Endometrium (tissue), 2 donors: Measurements from ENCODE around the gene SIAH3.
"Not testable (repeated sequence)": the region's sequence is repeated elsewhere in the genome, so short reads cannot be mapped to it uniquely, and the experiment has no call there.

Source experiments
- FAIRE-seq: peaks from 2 replicates; lab custom pipeline; 2012; peaks lifted over from hg19 to GRCh38; lab: Jason Lieb, UNC
- donor health status: control.
- donor health status: control.

The SIAH3 gene

GRCh38 chr13:45782327-45783045 is 69.1 kb downstream of the SIAH3 start:
- no peak for FAIRE-seq

GRCh38 chr13:45781553-45782326 is 69.8 kb downstream of the SIAH3 start:
- no peak for FAIRE-seq

- FAIRE-seq = no peak
These were observed 71.7 kb downstream of the SIAH3 start for GRCh38 chr13:45779901-45780300.

- no peak for FAIRE-seq
These were observed 72.7 kb downstream of the SIAH3 start for GRCh38 chr13:45778882-45779281.

GRCh38 chr13:45776748-45777147 is 74.8 kb downstream of the SIAH3 start:
- no peak for FAIRE-seq

DNA sequence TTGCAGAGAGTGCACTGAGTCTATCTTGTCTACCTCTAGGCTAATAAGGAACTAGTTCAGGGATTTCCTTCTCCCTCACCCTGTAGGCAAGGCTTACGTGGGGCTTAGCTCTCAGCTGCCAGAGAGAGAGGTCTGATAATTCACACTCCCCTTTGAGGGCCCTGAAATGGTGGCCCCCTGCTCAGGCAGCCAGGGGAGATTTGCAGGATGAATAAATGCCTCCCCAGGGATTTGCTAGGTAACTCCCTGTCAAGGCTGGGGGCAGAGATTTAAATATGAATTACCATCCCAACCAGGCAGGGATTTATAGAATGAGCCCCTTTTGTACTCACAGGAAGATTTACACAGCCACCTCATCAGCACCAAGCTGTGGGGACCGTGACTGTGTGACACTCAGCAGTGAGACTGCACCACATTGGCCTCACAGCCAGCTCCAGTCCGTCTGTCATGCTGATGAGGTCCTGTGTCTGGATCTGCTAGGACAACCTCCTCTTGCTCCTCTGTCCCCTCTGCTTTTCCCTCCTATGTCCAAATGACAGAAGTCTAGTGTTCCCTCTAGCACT is 76.1 kb downstream of the SIAH3 start:
- FAIRE-seq = no peak

DNA sequence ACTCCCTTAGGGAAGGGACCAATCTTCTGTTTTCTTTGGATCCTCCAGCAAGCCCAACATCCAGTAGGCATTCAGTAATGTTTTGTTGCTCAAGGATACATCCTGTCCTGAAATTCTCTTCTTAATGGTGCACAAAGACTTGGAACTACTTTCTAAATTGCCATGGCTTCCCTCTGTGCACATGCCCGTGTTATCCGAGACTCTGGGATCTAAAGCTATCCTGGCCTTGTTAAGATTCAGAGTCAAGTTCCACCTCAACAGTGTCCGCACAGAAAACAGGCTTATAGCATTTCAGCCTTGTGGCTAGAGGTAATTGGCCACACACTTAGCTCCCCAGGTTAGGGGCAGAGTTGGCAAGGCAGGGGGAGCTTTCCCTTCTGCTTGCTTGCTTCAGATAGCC is 77.6 kb downstream of the SIAH3 start:
- no peak for FAIRE-seq

- FAIRE-seq = no peak
These were observed 78.3 kb downstream of the SIAH3 start for GRCh38 chr13:45773236-45773635.

- FAIRE-seq = no peak
These were observed 80.7 kb downstream of the SIAH3 start for GRCh38 chr13:45770886-45771285.

- no peak for FAIRE-seq
These were observed 82.7 kb downstream of the SIAH3 start for GRCh38 chr13:45768656-45769479.

- FAIRE-seq = no peak
These were observed 86.1 kb downstream of the SIAH3 start for GRCh38 chr13:45765464-45765863.

- no peak for FAIRE-seq
These were observed 88.1 kb downstream of the SIAH3 start for GRCh38 chr13:45763419-45763818.

DNA sequence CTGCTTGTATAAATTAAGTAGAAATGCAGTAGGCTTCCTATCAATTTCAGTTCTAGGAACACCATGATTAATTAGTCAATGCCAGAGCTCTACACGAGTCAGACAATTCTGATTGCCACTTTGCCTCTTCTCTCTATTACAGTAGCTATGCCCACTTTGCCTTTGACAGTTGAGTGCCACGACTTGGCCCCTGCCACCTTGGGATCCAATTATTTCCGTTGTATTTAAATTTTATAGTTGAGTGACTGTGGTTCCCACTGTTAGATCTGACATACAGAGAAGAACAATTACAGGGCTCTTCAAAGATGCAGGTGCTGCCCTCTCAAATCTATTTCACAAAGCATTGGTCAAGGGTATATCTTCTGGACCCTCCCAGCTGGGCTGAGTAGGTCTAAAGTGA is 94.0 kb downstream of the SIAH3 start:
- FAIRE-seq = not testable (repeated sequence)

DNA sequence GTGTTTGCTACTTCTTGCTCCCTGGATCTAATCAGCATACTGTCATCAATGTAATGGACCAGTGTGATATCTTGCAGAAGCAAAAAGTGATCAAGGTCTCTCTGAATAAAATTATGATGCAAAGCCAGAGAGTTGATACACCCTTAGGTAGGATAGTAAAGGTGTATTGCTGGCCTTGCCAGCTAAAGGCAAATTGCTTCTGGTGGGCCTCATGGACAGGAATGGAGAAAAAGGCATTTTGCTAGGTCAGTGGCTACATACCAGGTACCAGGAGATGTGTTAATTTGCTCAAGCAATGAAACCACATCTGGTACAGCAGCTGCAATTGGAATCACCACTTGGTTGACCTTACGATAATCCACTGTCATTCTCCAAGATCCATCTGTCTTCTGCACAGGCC is 95.1 kb downstream of the SIAH3 start:
- FAIRE-seq = not testable (repeated sequence)

GRCh38 chr13:45752510-45752909 is 99.0 kb downstream of the SIAH3 start:
- no peak for FAIRE-seq

GRCh38 chr13:45751885-45752284 is 99.7 kb downstream of the SIAH3 start:
- no peak for FAIRE-seq

GRCh38 chr13:45750566-45750965 is 101.0 kb downstream of the SIAH3 start:
- no peak for FAIRE-seq

GRCh38 chr13:45748941-45749759 is 102.4 kb downstream of the SIAH3 start:
- no peak for FAIRE-seq

DNA sequence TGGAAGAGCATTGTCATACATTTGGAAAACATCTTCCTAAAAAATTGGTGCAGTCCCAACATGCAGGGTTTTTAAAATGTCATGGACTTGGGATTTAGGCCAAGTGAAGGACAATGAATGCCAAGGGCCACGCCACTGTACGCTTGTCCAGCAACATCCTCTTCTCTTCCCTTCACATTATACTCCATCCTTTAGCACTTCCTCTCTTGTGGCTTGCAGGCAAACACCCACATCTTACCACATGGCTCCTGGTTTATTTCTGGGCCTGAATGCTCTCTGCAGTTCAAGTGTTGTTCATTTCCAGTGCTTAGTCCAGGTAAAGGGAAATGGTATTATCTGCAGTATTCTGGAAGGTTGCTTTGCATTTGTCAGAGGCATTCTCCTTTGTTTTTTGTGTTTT is 104.5 kb downstream of the SIAH3 start:
- no peak for FAIRE-seq

DNA sequence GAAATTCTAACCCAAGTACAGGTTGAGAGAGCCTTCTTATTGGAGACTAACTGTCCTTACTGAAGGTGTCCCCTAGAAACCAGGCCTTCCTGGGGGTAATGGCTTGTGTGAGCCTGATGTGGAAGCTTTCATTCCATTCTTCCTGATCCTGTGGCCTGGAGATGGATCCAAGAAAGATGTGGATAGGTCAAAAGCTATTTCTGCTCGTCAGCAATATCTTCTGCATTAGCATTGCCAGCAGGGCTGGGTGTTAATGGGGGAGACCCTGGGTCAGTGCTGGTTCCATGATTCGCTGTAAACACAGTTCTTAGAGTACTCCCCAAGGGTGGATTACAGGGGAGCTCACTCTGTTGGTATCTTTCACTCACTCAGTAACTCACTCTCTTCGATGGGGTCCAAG is 106.6 kb downstream of the SIAH3 start:
- no peak for FAIRE-seq

- no peak for FAIRE-seq
These were observed 108.6 kb downstream of the SIAH3 start for GRCh38 chr13:45742985-45743384.

- no peak for FAIRE-seq
These were observed 114.0 kb downstream of the SIAH3 start for GRCh38 chr13:45737571-45738017.
